ENCODE results near the gene CDKAL1. TPM values are rescaled to one million over a fixed set of nuclear protein-coding genes. Genes with fewer than 3 reads are reported as not detected.

CDKAL1 gene
- polyA plus RNA-seq, 2 of the 4 experiments (the other 2 are of a cell fraction): 4.7 to 8.3 TPM

- TF ChIP-seq RNF2 (IDR thresholded peaks at IDR 0.05; ENCODE audit: borderline replicate concordance, low read depth) (no peak), RAD21 (conservative IDR thresholded peaks at IDR 0.05 in 1 of 2, IDR thresholded peaks at IDR 0.05 in 1 of 2) (no peak), BCL3 (IDR thresholded peaks at IDR 0.05) (no peak), ZFP36 (IDR thresholded peaks at IDR 0.05; ENCODE audit: borderline replicate concordance, partially characterized antibody) (no peak)
Observed at GRCh38 chr6:20741490-20741889, 207.2 kb downstream of the CDKAL1 start (continued).

- ChIA-PET POLR2A (no interaction called here), CTCF (interaction anchor here (1.3 kb wide), 1 partner anchor 16 kb away, joined by 4 read pairs; no protein-coding TSS in a partner anchor)
- Histone ChIP-seq H3K4me1 (peaks cover 10% of the 10 kb centered on the region; the same call in 2 of the 3 replicates), H3K4me3 (no peak overlapping the region), H3K9me3 (0 out of 3 replicates have a peak, but pooled peaks cover 7% of the 10 kb centered on the region), H3K27ac (no peak overlapping the region), H3K4me2 (no peak overlapping the region)
- 90% methylated on average over 9 of the region's 9 CpGs for whole genome bisulfite sequencing (ENCODE audit: missing lambda C conversion rate)
- no peak for TF ChIP-seq EHMT2 (IDR thresholded peaks at IDR 0.05; ENCODE audit: low read depth)
- no peak for TF ChIP-seq KDM5A (IDR thresholded peaks at IDR 0.05)
- TF ChIP-seq JUNB (IDR thresholded peaks at IDR 0.05): no peak
- no peak for TF ChIP-seq MAX (IDR thresholded peaks at IDR 0.05)
- no peak for TF ChIP-seq SREBF2 (IDR thresholded peaks at IDR 0.05)
- no peak for TF ChIP-seq NFE2L2 (conservative IDR thresholded peaks at IDR 0.05; ENCODE audit: low read length)
- TF ChIP-seq HDAC2 (IDR thresholded peaks at IDR 0.05): no peak
- no peak for TF ChIP-seq REST (IDR thresholded peaks at IDR 0.05)
- no peak for DNase-seq (ENCODE audit: low read depth in 1 of 2, low spot score in 1 of 2)
- no peak for ATAC-seq
- FAIRE-seq: no peak
Observed at GRCh38 chr6:20744911-20745557, 210.8 kb downstream of the CDKAL1 start.

GRCh38 chr6:20746024-20746423, 211.8 kb downstream of the CDKAL1 start:
- ChIA-PET CTCF (no interaction called here), POLR2A (no interaction called here)
- WGBS (ENCODE audit: missing lambda C conversion rate): 77% methylated on average over 2 of the region's 2 CpGs
- DNase-seq (ENCODE audit: low read depth in 1 of 2, low spot score in 1 of 2) (no peak), ATAC-seq (no peak), FAIRE-seq (no peak)
- H3K9me3 ChIP-seq: 0 out of 3 replicates have a peak, but pooled peaks cover 7% of the 10 kb centered on the region
- H3K4me3 ChIP-seq: no peak overlapping the region
- TF ChIP-seq ZFP36 (IDR thresholded peaks at IDR 0.05; ENCODE audit: borderline replicate concordance, partially characterized antibody) (no peak), REST (IDR thresholded peaks at IDR 0.05) (no peak), SREBF2 (IDR thresholded peaks at IDR 0.05) (no peak), JUN (IDR thresholded peaks at IDR 0.05) (no peak)
- H3K4me1 ChIP-seq: peaks cover 11% of the 10 kb centered on the region; the same call in 2 of the 3 replicates
- H3K27ac ChIP-seq: no peak overlapping the region
- no peak overlapping the region for H3K4me2 ChIP-seq
